ENCODE data around the gene TMEM130. TPM values are rescaled to one million over a fixed set of nuclear protein-coding genes. Genes with fewer than 3 reads are reported as not detected.
A peak's percentile ranks its signal among the peaks of the same experiment; 100 is the strongest.

The TMEM130 gene
- total RNA-seq, 2 experiments from 2014 or later = 0.38 TPM; not detected in 1

DNA sequence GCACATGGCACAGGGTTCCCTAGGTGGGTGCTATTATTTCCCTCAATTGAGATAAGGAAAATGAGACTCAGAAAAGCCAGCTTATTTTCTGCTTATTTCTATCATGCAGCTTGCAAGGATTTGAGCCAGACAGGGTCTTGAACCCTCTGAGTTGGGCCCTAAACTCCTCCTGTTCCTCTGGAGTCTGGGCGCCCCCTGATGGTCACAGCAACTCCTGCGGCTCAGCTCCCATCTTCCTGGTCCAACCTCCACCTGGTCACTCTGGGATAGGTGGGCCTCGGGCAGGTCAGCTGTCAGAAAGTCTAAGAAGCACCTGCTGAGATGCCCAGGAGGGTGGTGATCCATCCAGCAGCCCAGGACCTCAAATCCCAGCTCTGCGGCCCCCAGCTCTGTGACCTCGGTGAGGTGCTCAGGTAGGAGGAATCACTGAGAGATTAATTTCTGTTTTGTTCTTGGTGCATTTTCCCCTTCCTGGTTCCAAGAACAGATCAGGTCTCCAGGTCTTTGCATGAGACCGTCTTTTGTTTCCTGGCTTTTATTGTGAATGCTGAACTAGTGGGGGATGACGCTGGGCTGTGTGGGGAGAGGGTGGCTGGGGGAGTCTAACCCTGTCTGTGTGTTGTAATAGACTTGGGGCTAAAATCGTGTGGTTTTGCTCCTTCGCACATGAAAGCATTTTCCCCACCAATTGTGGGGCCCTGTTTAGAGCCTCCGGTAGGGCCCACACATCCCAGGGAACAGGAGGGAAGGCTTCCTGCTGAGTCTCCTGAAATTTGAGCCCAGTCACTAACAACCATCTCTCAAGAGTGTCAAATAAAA lies 32.8 kb downstream of the TMEM130 start:
- Mint-ChIP-seq H3K27me3 (peaks cover 5% of the 10 kb centered on the region), H3K27ac (no peak overlapping the region), H3K9me3 (no peaks in the 10 kb centered on the region), H3K4me1 (ENCODE audit: low read depth) (no peaks in the 10 kb centered on the region), H3K4me3 (no peak overlapping the region), H3K36me3 (ENCODE audit: low read depth) (no peaks in the 10 kb centered on the region)
- ATAC-seq (peak; percentile 39), DNase-seq (peak; percentile 60)
- ChIA-PET CTCF (interaction anchor here (0.7 to 1.5 kb wide), 8 partner anchors 9 to 418 kb away, joined by 3 to 7 read pairs (median 4); no protein-coding TSS in a partner anchor), POLR2A (no interaction called here)
- TF ChIP-seq, protein P1, sequence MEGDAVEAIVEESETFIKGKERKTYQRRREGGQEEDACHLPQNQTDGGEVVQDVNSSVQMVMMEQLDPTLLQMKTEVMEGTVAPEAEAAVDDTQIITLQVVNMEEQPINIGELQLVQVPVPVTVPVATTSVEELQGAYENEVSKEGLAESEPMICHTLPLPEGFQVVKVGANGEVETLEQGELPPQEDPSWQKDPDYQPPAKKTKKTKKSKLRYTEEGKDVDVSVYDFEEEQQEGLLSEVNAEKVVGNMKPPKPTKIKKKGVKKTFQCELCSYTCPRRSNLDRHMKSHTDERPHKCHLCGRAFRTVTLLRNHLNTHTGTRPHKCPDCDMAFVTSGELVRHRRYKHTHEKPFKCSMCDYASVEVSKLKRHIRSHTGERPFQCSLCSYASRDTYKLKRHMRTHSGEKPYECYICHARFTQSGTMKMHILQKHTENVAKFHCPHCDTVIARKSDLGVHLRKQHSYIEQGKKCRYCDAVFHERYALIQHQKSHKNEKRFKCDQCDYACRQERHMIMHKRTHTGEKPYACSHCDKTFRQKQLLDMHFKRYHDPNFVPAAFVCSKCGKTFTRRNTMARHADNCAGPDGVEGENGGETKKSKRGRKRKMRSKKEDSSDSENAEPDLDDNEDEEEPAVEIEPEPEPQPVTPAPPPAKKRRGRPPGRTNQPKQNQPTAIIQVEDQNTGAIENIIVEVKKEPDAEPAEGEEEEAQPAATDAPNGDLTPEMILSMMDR (IDR thresholded peaks at IDR 0.05) = peak; percentile 71
- intact Hi-C loops (cut with micrococcal nuclease) = no loop called here

- TF ChIP-seq, protein P1 (IDR thresholded peaks at IDR 0.05) = no peak
- H3K9me3 Mint-ChIP-seq = no peaks in the 10 kb centered on the region
- ChIA-PET POLR2A (no interaction called here), CTCF (no interaction called here)
- H3K4me1 Mint-ChIP-seq (ENCODE audit: low read depth) = no peaks in the 10 kb centered on the region
- no peak overlapping the region for H3K4me3 Mint-ChIP-seq
- no peak overlapping the region for H3K27ac Mint-ChIP-seq
- DNase-seq (no peak), ATAC-seq (no peak)
- intact Hi-C loops (cut with micrococcal nuclease) = no loop called here
- no peaks in the 10 kb centered on the region for H3K36me3 Mint-ChIP-seq (ENCODE audit: low read depth)
- H3K27me3 Mint-ChIP-seq = peaks cover 4% of the 10 kb centered on the region
These were observed 34.9 kb downstream of the TMEM130 start for GRCh38 chr7:98834949-98835348.

DNA sequence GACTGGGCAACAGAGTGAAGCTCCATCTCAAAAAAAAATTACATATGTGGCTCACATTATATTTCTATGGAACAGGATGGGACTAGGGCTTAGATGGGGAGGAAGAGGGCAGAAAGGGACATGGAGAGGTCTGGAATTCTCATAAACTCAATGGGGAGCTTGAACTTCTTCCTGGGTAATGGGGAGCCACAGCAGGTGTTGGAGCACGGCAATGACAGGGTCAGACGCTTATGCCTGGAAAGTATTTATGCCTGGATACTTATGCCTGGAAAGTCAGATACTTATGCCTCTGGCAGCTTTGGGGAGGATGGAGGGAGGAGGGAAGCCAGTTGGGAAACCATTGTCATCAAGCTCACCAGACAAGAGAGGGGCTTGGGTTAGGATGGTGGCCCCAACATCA lies 36.8 kb downstream of the TMEM130 start:
- H3K4me3 Mint-ChIP-seq = no peak overlapping the region
- DNase-seq = no peak
- no peak for ATAC-seq
- H3K4me1 Mint-ChIP-seq (ENCODE audit: low read depth) = no peaks in the 10 kb centered on the region
- CTCF ChIA-PET = interaction anchor here (1.7 to 4.4 kb wide), 3 partner anchors 9 to 100 kb away, joined by 3 to 43 read pairs (median 5); no protein-coding TSS in a partner anchor
- intact Hi-C loops (cut with micrococcal nuclease) = no loop called here
- TF ChIP-seq, protein P1 (IDR thresholded peaks at IDR 0.05) = no peak
- no peaks in the 10 kb centered on the region for H3K9me3 Mint-ChIP-seq
- no peaks in the 10 kb centered on the region for H3K36me3 Mint-ChIP-seq (ENCODE audit: low read depth)
- no peak overlapping the region for H3K27ac Mint-ChIP-seq
- POLR2A ChIA-PET = no interaction called here
- H3K27me3 Mint-ChIP-seq = peaks cover 4% of the 10 kb centered on the region

- TF ChIP-seq, protein P1 (IDR thresholded peaks at IDR 0.05) = peak; percentile 84
- Mint-ChIP-seq H3K4me3 (no peak overlapping the region), H3K9me3 (no peaks in the 10 kb centered on the region), H3K4me1 (ENCODE audit: low read depth) (no peaks in the 10 kb centered on the region), H3K27ac (no peak overlapping the region), H3K36me3 (ENCODE audit: low read depth) (no peaks in the 10 kb centered on the region), H3K27me3 (no peaks in the 10 kb centered on the region)
- intact Hi-C loops (cut with micrococcal nuclease) = no loop called here
- ATAC-seq = no peak
- CTCF ChIA-PET = interaction anchor here (0.6 to 4.4 kb wide), 13 partner anchors 9 to 413 kb away, joined by 3 to 43 read pairs (median 3); no protein-coding TSS in a partner anchor
- peak; percentile 73 for DNase-seq
- POLR2A ChIA-PET = interaction anchor here (0.6 kb wide), 1 partner anchor 47 kb away, joined by 3 read pairs; the partner anchor contains the start of gene TRRAP
These were observed 38.1 kb downstream of the TMEM130 start for GRCh38 chr7:98831641-98832221.

All from activated CD8-positive, alpha-beta T cell treated with anti-CD3 and anti-CD28 coated beads for 36 hours (primary cell).